SK-N-SH treated with all-trans-retinoic acid at 6 μM for 48 hours (cell line): Measurements from ENCODE around the gene VRK3.

Experiments used
- ATAC-seq: fragments of 200-7000 bp; cut with Tn5 transposase; 3 replicates; pipeline ENCODE4 v1.9.1; 2020; ENCODE audit warnings: mild to moderate bottlenecking, moderate library complexity
- ARNTL ChIP-seq: fragments of 450-650 bp; formaldehyde crosslinking; IDR thresholded peaks from 2 replicates; pipeline ENCODE4 v1.5.0; 2020; ENCODE audit warnings: low read depth, mild to moderate bottlenecking, moderate library complexity, borderline replicate concordance
- BACH2 ChIP-seq: fragments of 250-450 bp; sonication (Bioruptor Pico); IDR thresholded peaks from 2 replicates; pipeline ENCODE4 v1.9.0; 2021; ENCODE audit warnings: mild to moderate bottlenecking, borderline replicate concordance
- CSDC2 ChIP-seq: fragments of 250-450 bp; sonication (Bioruptor Pico); IDR thresholded peaks from 2 replicates; pipeline ENCODE4 v1.5.0; 2020; ENCODE audit warnings: mild to moderate bottlenecking, moderate library complexity
- CSRNP3 ChIP-seq: fragments of 250-450 bp; sonication (Bioruptor Pico); IDR thresholded peaks from 2 replicates; pipeline ENCODE4 v1.5.1; 2021; ENCODE audit warnings: mild to moderate bottlenecking, moderate library complexity
- GLIS3 ChIP-seq: fragments of 250-450 bp; sonication (Bioruptor Pico); IDR thresholded peaks from 2 replicates; pipeline ENCODE4 v1.5.0; 2020; ENCODE audit warnings: mild to moderate bottlenecking, moderate library complexity
- ISL1 ChIP-seq: fragments of 250-450 bp; sonication (Bioruptor Pico); IDR thresholded peaks from 2 replicates; pipeline ENCODE4 v2.1.2; 2022; ENCODE audit warnings: mild to moderate bottlenecking, moderate library complexity
- OSR1 ChIP-seq: fragments of 250-450 bp; sonication (Bioruptor Pico); IDR thresholded peaks from 2 replicates; pipeline ENCODE4 v1.8.0; 2022; ENCODE audit warnings: moderate library complexity, mild to moderate bottlenecking, inconsistent platforms
- PATZ1 ChIP-seq: fragments of 250-450 bp; sonication (Bioruptor Pico); IDR thresholded peaks from 2 replicates; pipeline ENCODE4 v1.8.0; 2020; ENCODE audit warnings: mild to moderate bottlenecking, moderate library complexity, borderline replicate concordance
- POU6F1 ChIP-seq: fragments of 250-450 bp; sonication (Bioruptor Pico); IDR thresholded peaks from 2 replicates; pipeline ENCODE4 v1.8.0; 2021; ENCODE audit warnings: low read depth, mild to moderate bottlenecking, moderate library complexity, borderline replicate concordance
- PPARA ChIP-seq: fragments of 250-450 bp; sonication (Bioruptor Pico); IDR thresholded peaks from 2 replicates; pipeline ENCODE4 v1.5.0; 2020; ENCODE audit warnings: mild to moderate bottlenecking, borderline replicate concordance
- RARB ChIP-seq: fragments of 250-450 bp; sonication (Bioruptor Pico); IDR thresholded peaks from 2 replicates; pipeline ENCODE4 v1.8.0; 2021; ENCODE audit warnings: mild to moderate bottlenecking, moderate library complexity
- SNAI2 ChIP-seq: fragments of 250-450 bp; sonication (Bioruptor Pico); IDR thresholded peaks from 2 replicates; pipeline ENCODE4 v1.5.0; 2020; ENCODE audit warnings: mild to moderate bottlenecking, moderate library complexity
- TCF4 ChIP-seq: fragments of 250-450 bp; sonication (Bioruptor Pico); IDR thresholded peaks from 2 replicates; pipeline ENCODE4 v1.8.0; 2021; ENCODE audit warnings: mild to moderate bottlenecking, moderate library complexity, borderline replicate concordance
- TOX ChIP-seq: fragments of 250-450 bp; sonication (Bioruptor Pico); IDR thresholded peaks from 2 replicates; pipeline ENCODE4 v1.8.0; 2021; ENCODE audit warnings: mild to moderate bottlenecking, moderate library complexity, borderline replicate concordance
- TSHZ2 ChIP-seq: fragments of 250-450 bp; sonication (Bioruptor Pico); IDR thresholded peaks from 2 replicates; pipeline ENCODE4 v1.5.0; 2020; ENCODE audit warnings: mild to moderate bottlenecking, moderate library complexity
- ZC3H10 ChIP-seq: fragments of 250-450 bp; sonication (Bioruptor Pico); IDR thresholded peaks from 2 replicates; pipeline ENCODE4 v1.5.1; 2021; ENCODE audit warnings: mild to moderate bottlenecking, moderate library complexity
- ZFP3 ChIP-seq: fragments of 250-450 bp; sonication (Bioruptor Pico); IDR thresholded peaks from 2 replicates; pipeline ENCODE4 v1.5.0; 2020; ENCODE audit warnings: mild to moderate bottlenecking, moderate library complexity
- ZFP30 ChIP-seq: fragments of 450-650 bp; formaldehyde crosslinking; IDR thresholded peaks from 2 replicates; pipeline ENCODE4 v1.5.0; 2022; ENCODE audit warnings: mild to moderate bottlenecking, moderate library complexity
- ZNF565 ChIP-seq: fragments of 450-650 bp; formaldehyde crosslinking; conservative IDR thresholded peaks from 2 replicates; pipeline ENCODE4 v1.5.0; 2020; ENCODE audit warnings: low read depth, mild to moderate bottlenecking, moderate library complexity
- ZNF70 ChIP-seq: fragments of 450-650 bp; formaldehyde crosslinking; IDR thresholded peaks from 2 replicates; pipeline ENCODE4 v1.5.0; 2020; ENCODE audit warnings: mild to moderate bottlenecking, moderate library complexity
- ZNF8 ChIP-seq: fragments of 450-650 bp; formaldehyde crosslinking; IDR thresholded peaks from 2 replicates; pipeline ENCODE4 v1.5.0; 2020; ENCODE audit warnings: mild to moderate bottlenecking, moderate library complexity

Gene VRK3

GRCh38 chr19:50007170-50007569 is 18.0 kb downstream of the VRK3 start:
- no peak for TF ChIP-seq OSR1 (CRISPR knock-in tag)
- no peak for ATAC-seq

- TF ChIP-seq GLIS3 (CRISPR knock-in tag) (no peak), TCF4 (no peak), ISL1 (CRISPR knock-in tag) (no peak), CSRNP3 (CRISPR knock-in tag) (no peak), TOX (CRISPR knock-in tag) (no peak), PPARA (CRISPR knock-in tag) (no peak), ZNF8 (CRISPR knock-in tag) (no peak), RARB (no peak), CSDC2 (CRISPR knock-in tag) (no peak), ZNF565 (CRISPR knock-in tag) (no peak), ZC3H10 (CRISPR knock-in tag) (no peak), TSHZ2 (CRISPR knock-in tag) (no peak)
- ATAC-seq = no peak
These were observed 19.7 kb downstream of the VRK3 start for GRCh38 chr19:50005428-50005827.

- peak; percentile 97 for ATAC-seq
- TF ChIP-seq CSRNP3 (CRISPR knock-in tag) (no peak), CSDC2 (CRISPR knock-in tag) (no peak), ZC3H10 (CRISPR knock-in tag) (no peak), ZFP30 (no peak), PPARA (CRISPR knock-in tag) (no peak), POU6F1 (CRISPR knock-in tag) (no peak), RARB (no peak), BACH2 (CRISPR knock-in tag) (no peak), PATZ1 (CRISPR knock-in tag) (no peak), ISL1 (CRISPR knock-in tag) (no peak), ARNTL (CRISPR knock-in tag) (no peak), ZNF565 (CRISPR knock-in tag) (no peak)
These were observed 21.3 kb downstream of the VRK3 start for GRCh38 chr19:50003810-50004419.

- no peak for TF ChIP-seq CSDC2 (CRISPR knock-in tag)
- no peak for TF ChIP-seq SNAI2 (CRISPR knock-in tag)
- TF ChIP-seq ZNF70 (CRISPR knock-in tag) = no peak
- no peak for TF ChIP-seq ZFP3
- no peak for TF ChIP-seq PATZ1 (CRISPR knock-in tag)
- TF ChIP-seq ZFP30 = no peak
- no peak for TF ChIP-seq PPARA (CRISPR knock-in tag)
- TF ChIP-seq TOX (CRISPR knock-in tag) = no peak
- TF ChIP-seq POU6F1 (CRISPR knock-in tag) = no peak
- ATAC-seq = no peak
These were observed 21.9 kb downstream of the VRK3 start for GRCh38 chr19:50003254-50003788.
